Mammary microvascular endothelial cell (primary cell): ENCODE measurements around the gene CEMIP2. TPM values are rescaled to one million over a fixed set of nuclear protein-coding genes. Genes with fewer than 3 reads are reported as not detected.

Experiments used
- total RNA-seq: library from RNA; depleted of rRNA; stranded (reverse); fragments of >200 nt; gene quantifications from 2 replicates; pipeline ENCODE4 v1.2.3, GENCODE V29; 2015

CEMIP2 gene, protein sequence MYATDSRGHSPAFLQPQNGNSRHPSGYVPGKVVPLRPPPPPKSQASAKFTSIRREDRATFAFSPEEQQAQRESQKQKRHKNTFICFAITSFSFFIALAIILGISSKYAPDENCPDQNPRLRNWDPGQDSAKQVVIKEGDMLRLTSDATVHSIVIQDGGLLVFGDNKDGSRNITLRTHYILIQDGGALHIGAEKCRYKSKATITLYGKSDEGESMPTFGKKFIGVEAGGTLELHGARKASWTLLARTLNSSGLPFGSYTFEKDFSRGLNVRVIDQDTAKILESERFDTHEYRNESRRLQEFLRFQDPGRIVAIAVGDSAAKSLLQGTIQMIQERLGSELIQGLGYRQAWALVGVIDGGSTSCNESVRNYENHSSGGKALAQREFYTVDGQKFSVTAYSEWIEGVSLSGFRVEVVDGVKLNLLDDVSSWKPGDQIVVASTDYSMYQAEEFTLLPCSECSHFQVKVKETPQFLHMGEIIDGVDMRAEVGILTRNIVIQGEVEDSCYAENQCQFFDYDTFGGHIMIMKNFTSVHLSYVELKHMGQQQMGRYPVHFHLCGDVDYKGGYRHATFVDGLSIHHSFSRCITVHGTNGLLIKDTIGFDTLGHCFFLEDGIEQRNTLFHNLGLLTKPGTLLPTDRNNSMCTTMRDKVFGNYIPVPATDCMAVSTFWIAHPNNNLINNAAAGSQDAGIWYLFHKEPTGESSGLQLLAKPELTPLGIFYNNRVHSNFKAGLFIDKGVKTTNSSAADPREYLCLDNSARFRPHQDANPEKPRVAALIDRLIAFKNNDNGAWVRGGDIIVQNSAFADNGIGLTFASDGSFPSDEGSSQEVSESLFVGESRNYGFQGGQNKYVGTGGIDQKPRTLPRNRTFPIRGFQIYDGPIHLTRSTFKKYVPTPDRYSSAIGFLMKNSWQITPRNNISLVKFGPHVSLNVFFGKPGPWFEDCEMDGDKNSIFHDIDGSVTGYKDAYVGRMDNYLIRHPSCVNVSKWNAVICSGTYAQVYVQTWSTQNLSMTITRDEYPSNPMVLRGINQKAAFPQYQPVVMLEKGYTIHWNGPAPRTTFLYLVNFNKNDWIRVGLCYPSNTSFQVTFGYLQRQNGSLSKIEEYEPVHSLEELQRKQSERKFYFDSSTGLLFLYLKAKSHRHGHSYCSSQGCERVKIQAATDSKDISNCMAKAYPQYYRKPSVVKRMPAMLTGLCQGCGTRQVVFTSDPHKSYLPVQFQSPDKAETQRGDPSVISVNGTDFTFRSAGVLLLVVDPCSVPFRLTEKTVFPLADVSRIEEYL (N-terminal part only)
- 37.7 and 65.9 TPM in 2 replicates for total RNA-seq

DNA sequence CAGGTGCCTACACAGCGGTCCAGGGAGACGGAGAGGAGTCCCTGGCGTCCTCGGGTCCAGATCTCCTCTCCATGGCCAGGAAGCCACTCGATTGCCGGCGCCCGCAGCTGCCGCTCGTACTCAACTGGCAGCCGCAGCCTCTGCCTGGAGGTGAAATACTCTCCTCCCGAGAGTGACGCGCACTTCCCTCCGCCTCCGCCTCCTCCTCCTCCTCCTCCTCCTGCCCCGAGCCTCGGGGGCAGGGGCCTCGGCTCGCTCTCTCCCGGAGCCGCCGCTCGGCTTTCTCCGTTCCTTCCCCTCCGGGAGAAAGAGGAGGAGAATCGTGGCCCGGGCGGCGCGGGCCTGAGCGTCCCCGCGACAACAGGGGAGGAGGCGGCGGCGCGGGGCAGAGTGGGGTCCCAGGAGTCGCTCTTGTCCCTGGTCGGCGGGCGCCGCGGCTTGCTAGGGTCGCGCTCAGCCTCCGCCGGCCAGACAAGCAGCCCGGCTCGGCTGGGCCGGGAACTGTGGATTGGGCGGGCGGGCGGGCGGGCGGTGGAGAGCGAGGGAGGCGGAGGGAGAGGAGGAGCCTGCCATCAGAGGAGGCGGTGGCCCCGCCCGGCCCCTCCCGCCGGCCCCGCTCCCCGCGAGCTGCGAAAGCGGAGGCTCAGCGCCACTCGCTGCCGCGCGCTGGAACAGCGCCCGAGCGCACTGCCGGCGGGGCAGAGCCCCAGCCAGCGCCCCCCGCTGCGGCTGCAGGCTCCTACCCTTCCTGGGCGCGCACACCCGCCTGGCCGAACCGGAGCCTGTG, at the start of gene CEMIP2:
TSS of gene CEMIP2 (minus strand) at position 126 of the 787 bp plus-strand sequence. CDS start 18,140 bp downstream, outside the sequence.

Other genes with a start within 250 kb of the CEMIP2 start
- 17.7 TPM in 2 replicates for gene ABHD17B, start 142.7 kb upstream of the CEMIP2 start, total RNA-seq
- 4.8 and 9.4 TPM in 2 replicates for gene C9orf85, start 143.1 kb upstream of the CEMIP2 start, total RNA-seq